Measurements from ENCODE around the gene LRPAP1.

Gene LRPAP1

DNA sequence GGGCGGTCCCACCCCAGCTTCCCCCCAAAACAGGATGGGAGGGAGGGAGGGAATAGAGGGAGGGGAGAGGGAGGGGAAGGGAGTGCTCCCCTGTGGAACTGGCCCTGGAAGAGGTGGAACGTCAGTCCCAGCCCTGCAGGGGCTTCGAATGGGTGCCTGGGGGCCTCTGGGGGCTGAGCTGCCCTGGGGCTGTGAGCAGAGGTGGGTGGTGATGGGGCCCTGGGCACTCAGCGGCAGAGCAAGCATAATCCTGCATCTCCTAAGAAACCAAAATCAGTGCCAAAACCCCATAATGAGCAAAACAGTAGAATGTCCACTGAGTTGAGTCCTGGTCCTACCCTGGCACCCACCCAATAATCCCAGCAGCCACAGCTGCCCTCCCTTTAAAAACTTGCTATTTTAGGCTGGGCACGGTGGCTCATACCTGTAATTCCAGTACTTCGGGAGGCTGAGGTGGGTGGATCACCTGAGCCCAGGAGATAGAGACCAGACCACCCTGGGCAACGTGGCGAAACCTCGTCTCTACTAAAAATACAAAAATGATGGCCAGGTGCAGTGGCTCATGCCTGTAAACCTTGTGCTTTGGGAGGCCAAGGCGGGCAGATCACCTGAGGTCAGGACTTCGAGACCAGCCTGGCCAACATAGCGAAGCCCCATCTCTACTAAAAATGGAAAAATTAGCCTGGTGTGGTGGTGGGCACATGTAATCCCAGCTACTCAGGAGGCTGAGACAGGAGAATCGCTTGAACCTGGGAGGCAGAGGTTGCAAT lies 58.0 kb downstream of the LRPAP1 start:
- H3K36me3 ChIP-seq (ENCODE audit: control insufficient read depth in 2 of 2, insufficient read depth in 2 of 2, low read length in 2 of 2) = no peaks in the 10 kb centered on the region
- H3K4me3 ChIP-seq (ENCODE audit: low read length in 2 of 2) = no peak overlapping the region
- peaks cover 2 to 31% of the 10 kb centered on the region in 2 donors for H3K27me3 ChIP-seq (ENCODE audit: control insufficient read depth in 2 of 2, insufficient read depth in 2 of 2, low read length in 2 of 2)
- no peak overlapping the region for H3K27ac ChIP-seq (ENCODE audit: low read depth in 2 of 2, low read length in 2 of 2)
- peaks cover 0 to 3% of the 10 kb centered on the region in 2 donors for H3K4me1 ChIP-seq (ENCODE audit: control insufficient read depth in 2 of 2, insufficient read depth in 2 of 2, low read length in 2 of 2)
- H3K9ac ChIP-seq (ENCODE audit: low read depth in 1 of 2, low read length in 2 of 2) = no peak overlapping the region
- no peaks in the 10 kb centered on the region for H3K9me3 ChIP-seq (ENCODE audit: control insufficient read depth in 2 of 2, low read length in 2 of 2)

DNA sequence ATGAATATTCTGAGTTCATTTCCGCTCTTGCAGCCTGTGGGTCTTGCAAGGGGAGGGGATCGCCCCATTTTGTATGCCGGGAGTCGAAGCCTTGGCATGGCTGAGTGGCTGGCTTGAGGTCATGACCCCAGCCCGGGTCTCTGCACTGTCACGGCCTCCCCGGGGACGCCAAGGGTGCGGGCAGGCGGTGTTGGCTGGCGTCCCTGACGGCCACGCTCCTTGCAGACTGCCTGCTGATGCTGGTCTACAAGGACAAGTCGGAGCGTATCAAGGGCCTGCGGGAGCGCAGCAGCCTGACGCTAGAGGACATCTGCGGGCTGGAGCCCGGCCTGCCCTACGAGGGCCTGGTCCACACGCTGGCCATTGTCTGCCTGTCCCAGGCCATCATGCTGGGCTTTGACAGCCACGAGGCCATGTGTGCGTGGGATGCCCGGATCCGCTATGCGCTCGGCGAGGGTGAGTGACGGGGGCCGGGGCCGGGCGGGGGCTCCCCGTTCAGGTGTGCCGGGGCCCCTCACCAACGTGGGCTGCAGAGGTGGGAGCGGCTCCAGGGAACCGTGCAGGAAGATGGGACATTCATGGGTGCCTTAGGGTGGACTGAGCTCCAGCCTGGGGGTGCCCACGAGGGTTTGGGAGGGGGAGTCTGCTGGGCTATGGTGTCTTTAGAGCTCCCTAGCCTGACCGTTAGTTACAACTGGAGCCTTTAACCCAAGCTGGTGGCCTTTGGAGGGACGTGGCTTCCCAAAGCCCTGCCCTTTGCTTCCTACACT lies 58.9 kb downstream of the LRPAP1 start:
- H3K4me1 ChIP-seq (ENCODE audit: control insufficient read depth in 2 of 2, insufficient read depth in 2 of 2, low read length in 2 of 2) = peaks cover 0 to 3% of the 10 kb centered on the region in 2 donors
- H3K27ac ChIP-seq (ENCODE audit: low read depth in 2 of 2, low read length in 2 of 2) = no peak overlapping the region
- no peaks in the 10 kb centered on the region for H3K36me3 ChIP-seq (ENCODE audit: control insufficient read depth in 2 of 2, insufficient read depth in 2 of 2, low read length in 2 of 2)
- H3K4me3 ChIP-seq (ENCODE audit: low read length in 2 of 2) = no peak overlapping the region
- no peaks in the 10 kb centered on the region for H3K9me3 ChIP-seq (ENCODE audit: control insufficient read depth in 2 of 2, low read length in 2 of 2)
- H3K27me3 ChIP-seq (ENCODE audit: control insufficient read depth in 2 of 2, insufficient read depth in 2 of 2, low read length in 2 of 2) = peaks cover 2 to 31% of the 10 kb centered on the region in 2 donors
- no peak overlapping the region for H3K9ac ChIP-seq (ENCODE audit: low read depth in 1 of 2, low read length in 2 of 2)

DNA sequence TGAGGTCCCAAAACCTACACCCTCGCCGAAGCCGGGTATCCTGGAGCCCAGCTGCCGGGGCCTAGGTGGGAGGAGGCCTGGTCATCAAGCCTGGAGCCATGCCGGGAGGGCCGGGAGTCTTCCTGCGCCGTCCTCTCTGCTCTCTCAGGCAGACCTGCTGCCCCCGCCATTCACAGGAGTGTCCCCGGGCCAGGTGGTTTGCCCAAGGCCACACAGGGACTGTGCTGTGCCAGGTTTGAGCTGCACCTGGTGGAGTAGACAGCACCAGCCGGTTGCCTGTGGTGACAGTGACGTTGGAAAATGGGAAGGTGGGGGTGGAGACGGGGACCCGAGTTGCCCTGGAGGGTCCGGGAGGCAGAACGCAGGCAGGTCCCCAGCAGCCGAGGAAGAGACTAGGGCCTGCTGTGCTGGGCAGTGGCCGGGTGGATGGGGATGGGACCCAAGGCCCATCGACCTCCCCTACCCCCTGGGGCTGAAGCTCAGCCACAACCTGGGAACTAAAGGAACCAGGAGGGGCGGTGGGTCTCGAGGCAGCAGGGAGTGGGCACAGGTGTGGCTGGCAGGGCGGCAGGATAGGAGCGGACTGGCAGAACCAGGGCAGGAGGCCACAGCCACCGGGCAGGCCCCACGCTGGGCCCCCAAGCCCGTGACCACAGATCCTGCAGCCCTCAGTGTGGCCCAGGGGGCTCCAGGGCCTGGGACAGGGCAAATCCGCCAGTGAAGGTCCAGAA lies 59.6 kb downstream of the LRPAP1 start:
- Histone ChIP-seq H3K9me3 (ENCODE audit: control insufficient read depth in 2 of 2, low read length in 2 of 2) (no peaks in the 10 kb centered on the region), H3K4me1 (ENCODE audit: control insufficient read depth in 2 of 2, insufficient read depth in 2 of 2, low read length in 2 of 2) (peaks cover 0 to 3% of the 10 kb centered on the region in 2 donors), H3K4me3 (ENCODE audit: low read length in 2 of 2) (no peak overlapping the region), H3K9ac (ENCODE audit: low read depth in 1 of 2, low read length in 2 of 2) (no peak overlapping the region), H3K27me3 (ENCODE audit: control insufficient read depth in 2 of 2, insufficient read depth in 2 of 2, low read length in 2 of 2) (peaks cover 2 to 31% of the 10 kb centered on the region in 2 donors), H3K27ac (ENCODE audit: low read depth in 2 of 2, low read length in 2 of 2) (no peak overlapping the region), H3K36me3 (ENCODE audit: control insufficient read depth in 2 of 2, insufficient read depth in 2 of 2, low read length in 2 of 2) (no peaks in the 10 kb centered on the region)

DNA sequence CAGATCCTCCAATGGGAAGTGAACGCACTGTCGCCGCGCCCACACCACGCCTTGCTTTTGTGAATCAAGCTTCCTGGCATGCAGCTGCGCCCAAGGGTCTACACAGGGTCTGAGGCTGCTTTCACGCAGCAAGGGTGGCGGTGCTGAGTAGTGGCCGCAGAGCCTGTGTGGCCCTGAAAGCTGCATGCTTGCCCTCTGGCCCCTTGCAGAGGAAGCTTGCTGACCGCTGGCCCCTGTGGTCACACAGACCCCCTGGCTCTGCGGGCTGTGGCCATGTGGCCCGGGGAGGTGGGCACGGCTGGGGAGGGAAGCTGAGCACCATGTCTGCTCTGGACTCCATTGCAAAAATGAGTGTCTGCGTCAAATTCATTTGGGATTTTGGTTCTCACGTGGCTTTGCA lies 60.3 kb downstream of the LRPAP1 start:
- Histone ChIP-seq H3K9me3 (ENCODE audit: control insufficient read depth in 2 of 2, low read length in 2 of 2) (no peaks in the 10 kb centered on the region), H3K27ac (ENCODE audit: low read depth in 2 of 2, low read length in 2 of 2) (no peak overlapping the region), H3K4me1 (ENCODE audit: control insufficient read depth in 2 of 2, insufficient read depth in 2 of 2, low read length in 2 of 2) (peaks cover 0 to 3% of the 10 kb centered on the region in 2 donors), H3K27me3 (ENCODE audit: control insufficient read depth in 2 of 2, insufficient read depth in 2 of 2, low read length in 2 of 2) (peaks cover 2 to 24% of the 10 kb centered on the region in 2 donors), H3K4me3 (ENCODE audit: low read length in 2 of 2) (no peak overlapping the region), H3K36me3 (ENCODE audit: control insufficient read depth in 2 of 2, insufficient read depth in 2 of 2, low read length in 2 of 2) (no peaks in the 10 kb centered on the region), H3K9ac (ENCODE audit: low read depth in 1 of 2, low read length in 2 of 2) (no peak overlapping the region)

DNA sequence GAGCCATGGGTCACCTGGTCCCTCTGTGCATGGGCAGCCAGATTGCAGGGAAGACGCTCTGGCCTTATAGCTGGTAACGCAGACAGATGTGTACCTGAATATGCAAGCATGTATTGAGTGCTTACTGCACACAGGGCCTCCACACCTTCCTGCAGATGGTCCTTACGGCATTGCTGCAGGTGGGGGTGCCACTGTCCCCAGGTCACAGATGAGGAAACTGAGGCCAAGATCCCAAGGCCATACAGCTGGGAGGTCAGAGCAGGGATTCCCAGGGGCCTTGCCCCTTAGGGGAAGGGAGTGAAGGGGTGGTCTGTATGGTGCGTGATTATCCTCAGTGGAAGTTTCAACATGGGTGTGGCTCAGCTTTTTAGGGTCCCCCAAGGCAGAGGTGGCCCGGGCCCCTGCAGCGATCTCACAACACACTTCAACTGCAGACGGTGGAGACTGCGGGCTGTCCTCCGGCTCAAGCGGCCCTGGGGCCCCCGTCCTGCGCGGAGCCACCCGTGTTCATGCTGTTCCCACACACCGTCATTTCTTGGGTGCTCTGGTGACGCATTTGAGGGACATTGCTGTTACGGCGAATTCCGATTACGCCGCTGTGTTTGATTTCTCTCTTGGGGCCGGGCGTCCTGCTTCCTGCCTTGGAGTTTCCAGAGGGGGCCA lies 61.0 kb downstream of the LRPAP1 start:
- peaks cover 2 to 24% of the 10 kb centered on the region in 2 donors for H3K27me3 ChIP-seq (ENCODE audit: control insufficient read depth in 2 of 2, insufficient read depth in 2 of 2, low read length in 2 of 2)
- H3K4me1 ChIP-seq (ENCODE audit: control insufficient read depth in 2 of 2, insufficient read depth in 2 of 2, low read length in 2 of 2) = peaks cover 0 to 3% of the 10 kb centered on the region in 2 donors
- no peaks in the 10 kb centered on the region for H3K36me3 ChIP-seq (ENCODE audit: control insufficient read depth in 2 of 2, insufficient read depth in 2 of 2, low read length in 2 of 2)
- H3K27ac ChIP-seq (ENCODE audit: low read depth in 2 of 2, low read length in 2 of 2) = no peak overlapping the region
- no peak overlapping the region for H3K9ac ChIP-seq (ENCODE audit: low read depth in 1 of 2, low read length in 2 of 2)
- no peak overlapping the region for H3K4me3 ChIP-seq (ENCODE audit: low read length in 2 of 2)
- no peaks in the 10 kb centered on the region for H3K9me3 ChIP-seq (ENCODE audit: control insufficient read depth in 2 of 2, low read length in 2 of 2)

DNA sequence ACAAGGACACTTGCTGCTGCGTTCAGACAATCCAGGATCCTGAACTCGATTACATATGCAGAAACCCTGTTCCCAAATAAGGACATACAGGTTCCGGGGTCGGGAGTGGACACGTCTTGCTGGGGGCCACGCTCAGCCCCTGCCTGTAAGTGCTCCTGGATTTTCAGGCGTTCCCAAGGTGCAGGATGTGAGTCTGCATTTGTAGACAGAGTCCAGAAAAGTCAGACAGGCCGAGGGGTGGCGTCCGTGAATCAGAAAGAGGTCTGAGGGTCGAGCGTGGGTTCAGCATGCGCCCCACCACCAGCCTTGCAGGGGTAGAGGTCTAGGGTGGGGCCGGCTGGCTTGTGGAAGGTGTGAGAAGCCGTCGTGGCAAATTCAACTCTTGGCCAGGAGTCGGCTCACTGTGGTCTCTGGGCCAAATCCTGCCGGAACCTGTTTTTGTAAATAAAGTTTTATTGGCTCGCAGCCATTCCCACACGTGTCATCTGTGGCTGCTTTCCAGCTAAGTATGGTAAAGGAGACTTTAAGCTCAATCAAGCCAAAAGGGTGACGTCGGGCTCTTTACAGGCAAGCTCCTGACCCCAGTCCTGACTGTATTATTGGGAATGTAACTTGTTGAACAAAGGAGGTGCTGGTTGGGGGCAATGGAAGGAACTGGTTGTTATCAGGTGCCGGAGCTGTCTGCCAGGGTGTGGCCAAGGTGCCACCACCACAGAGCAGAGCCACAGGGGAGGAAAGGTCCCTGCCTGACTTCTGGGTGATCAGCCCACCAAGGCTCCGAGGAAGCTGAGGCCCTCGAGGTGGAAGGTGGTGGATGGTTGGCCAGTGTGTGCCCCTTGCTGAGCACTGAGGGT lies 61.8 kb downstream of the LRPAP1 start:
- H3K27me3 ChIP-seq (ENCODE audit: control insufficient read depth in 2 of 2, insufficient read depth in 2 of 2, low read length in 2 of 2) = peaks cover 2 to 23% of the 10 kb centered on the region in 2 donors
- H3K27ac ChIP-seq (ENCODE audit: low read depth in 2 of 2, low read length in 2 of 2) = no peak overlapping the region
- H3K4me3 ChIP-seq (ENCODE audit: low read length in 2 of 2) = no peak overlapping the region
- no peaks in the 10 kb centered on the region for H3K36me3 ChIP-seq (ENCODE audit: control insufficient read depth in 2 of 2, insufficient read depth in 2 of 2, low read length in 2 of 2)
- peaks cover 0 to 3% of the 10 kb centered on the region in 2 donors for H3K4me1 ChIP-seq (ENCODE audit: control insufficient read depth in 2 of 2, insufficient read depth in 2 of 2, low read length in 2 of 2)
- no peak overlapping the region for H3K9ac ChIP-seq (ENCODE audit: low read depth in 1 of 2, low read length in 2 of 2)
- H3K9me3 ChIP-seq (ENCODE audit: control insufficient read depth in 2 of 2, low read length in 2 of 2) = no peaks in the 10 kb centered on the region

DNA sequence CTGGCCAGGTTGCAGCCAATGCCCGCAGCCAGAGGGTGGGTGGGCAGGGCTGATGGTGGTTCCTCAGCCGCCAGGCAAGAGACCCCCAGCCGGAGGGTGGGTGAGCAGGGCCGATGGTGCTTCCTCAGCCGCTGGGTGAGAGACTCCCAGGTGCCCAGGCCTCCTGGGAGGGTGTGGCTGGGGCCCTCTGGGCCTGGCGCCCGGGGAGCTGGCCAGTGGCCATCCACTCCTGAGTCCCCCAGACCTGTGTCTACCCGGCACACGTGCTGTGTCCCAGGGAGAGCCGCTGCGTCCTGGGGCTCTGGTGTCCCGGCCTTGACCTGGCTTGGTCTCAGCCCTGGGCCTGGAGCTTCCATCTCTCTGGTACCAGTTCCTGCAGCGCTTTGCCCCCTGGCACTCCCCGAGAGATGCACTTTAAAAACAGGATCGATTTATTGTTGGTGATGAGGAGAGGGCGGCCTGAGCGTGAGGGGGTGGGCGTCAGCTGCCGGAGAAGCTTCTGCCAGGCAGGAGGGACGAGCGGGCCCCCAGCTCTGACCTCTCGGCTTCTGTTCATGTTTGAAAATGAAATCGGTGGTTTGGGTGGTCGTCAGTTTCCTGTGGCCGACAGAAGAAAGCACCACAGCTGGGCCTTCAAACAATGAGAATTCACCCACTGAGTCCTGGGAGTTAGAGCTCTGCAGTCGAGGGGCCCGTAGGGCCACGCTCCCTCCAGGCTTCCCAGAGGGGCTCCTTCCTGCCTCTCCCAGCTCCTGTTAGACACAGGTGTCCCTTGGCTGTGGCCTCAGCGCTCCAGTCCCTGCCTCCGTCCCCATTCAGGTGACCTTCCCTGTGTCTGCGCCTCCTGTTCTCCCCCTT lies 62.6 kb downstream of the LRPAP1 start:
- Histone ChIP-seq H3K4me3 (ENCODE audit: low read length in 2 of 2) (no peak overlapping the region), H3K27ac (ENCODE audit: low read depth in 2 of 2, low read length in 2 of 2) (no peak overlapping the region), H3K9ac (ENCODE audit: low read depth in 1 of 2, low read length in 2 of 2) (no peak overlapping the region), H3K9me3 (ENCODE audit: control insufficient read depth in 2 of 2, low read length in 2 of 2) (no peaks in the 10 kb centered on the region), H3K27me3 (ENCODE audit: control insufficient read depth in 2 of 2, insufficient read depth in 2 of 2, low read length in 2 of 2) (peaks cover 3 to 17% of the 10 kb centered on the region in 2 donors), H3K4me1 (ENCODE audit: control insufficient read depth in 2 of 2, insufficient read depth in 2 of 2, low read length in 2 of 2) (peaks cover 0 to 3% of the 10 kb centered on the region in 2 donors), H3K36me3 (ENCODE audit: control insufficient read depth in 2 of 2, insufficient read depth in 2 of 2, low read length in 2 of 2) (no peaks in the 10 kb centered on the region)

DNA sequence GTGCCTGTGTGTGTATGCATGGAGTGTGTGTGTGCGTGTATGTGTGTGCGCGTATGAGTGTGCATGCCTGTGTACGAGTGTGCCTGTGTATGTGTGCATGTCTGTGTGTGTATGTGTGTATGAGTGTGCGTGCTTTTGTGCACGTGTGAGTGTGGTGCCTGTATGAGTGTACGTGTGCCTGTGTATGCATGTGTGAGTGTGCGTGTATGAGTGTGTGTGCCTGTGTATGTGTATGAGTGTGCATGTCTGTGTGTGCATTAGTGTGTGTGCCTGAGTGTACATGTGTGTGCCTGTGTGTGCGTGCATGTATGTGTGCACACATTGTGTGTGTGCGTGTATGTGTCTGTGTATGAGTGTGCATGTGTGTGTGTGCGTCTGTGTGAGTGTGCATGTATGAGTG lies 63.4 kb downstream of the LRPAP1 start:
- Histone ChIP-seq H3K9me3 (ENCODE audit: control insufficient read depth in 2 of 2, low read length in 2 of 2) (no peaks in the 10 kb centered on the region), H3K27me3 (ENCODE audit: control insufficient read depth in 2 of 2, insufficient read depth in 2 of 2, low read length in 2 of 2) (peaks cover 8 to 21% of the 10 kb centered on the region in 2 donors), H3K4me3 (ENCODE audit: low read length in 2 of 2) (no peak overlapping the region), H3K27ac (ENCODE audit: low read depth in 2 of 2, low read length in 2 of 2) (no peak overlapping the region), H3K4me1 (ENCODE audit: control insufficient read depth in 2 of 2, insufficient read depth in 2 of 2, low read length in 2 of 2) (peaks cover 0 to 3% of the 10 kb centered on the region in 2 donors), H3K36me3 (ENCODE audit: control insufficient read depth in 2 of 2, insufficient read depth in 2 of 2, low read length in 2 of 2) (no peaks in the 10 kb centered on the region), H3K9ac (ENCODE audit: low read depth in 1 of 2, low read length in 2 of 2) (no peak overlapping the region)

Data from mucosa of rectum (tissue), 2 donors.